Skeletal muscle cell (primary cell): ENCODE measurements around the gene ZNF143.
"Not testable (repeated sequence)": the region's sequence is repeated elsewhere in the genome, so short reads cannot be mapped to it uniquely, and the experiment has no call there.

ENCODE experiments used
- DNase-seq: peaks from one replicate; pipeline ENCODE4 v3.0.0-alpha.2; 2010; ENCODE audit warnings: low read depth
- H3K4me3 ChIP-seq: 2 replicates; pipeline ENCODE4 v1.5.1; 2011; ENCODE audit warnings: low read depth, mild to moderate bottlenecking, control low read depth, low read length, moderate library complexity

Gene ZNF143

GRCh38 chr11:9494316-9494715 is 33.5 kb downstream of the ZNF143 start:
- DNase-seq = no peak
- no peak overlapping the region for H3K4me3 ChIP-seq

GRCh38 chr11:9495803-9496514 is 35.1 kb downstream of the ZNF143 start:
- no peak for DNase-seq
- no peak overlapping the region for H3K4me3 ChIP-seq

GRCh38 chr11:9498457-9499078 is 37.8 kb downstream of the ZNF143 start:
- no peak for DNase-seq
- no peak overlapping the region for H3K4me3 ChIP-seq

- DNase-seq = no peak
- H3K4me3 ChIP-seq = no peak overlapping the region
Observed at GRCh38 chr11:9506489-9507276, 45.9 kb downstream of the ZNF143 start.

- H3K4me3 ChIP-seq = no peak overlapping the region
- no peak for DNase-seq
Observed at GRCh38 chr11:9507277-9507580, 46.4 kb downstream of the ZNF143 start.

GRCh38 chr11:9509041-9509440 is 48.2 kb downstream of the ZNF143 start:
- H3K4me3 ChIP-seq = no peak overlapping the region
- DNase-seq = no peak

GRCh38 chr11:9512370-9513019 is 51.7 kb downstream of the ZNF143 start:
- no peak for DNase-seq

GRCh38 chr11:9514576-9514975 is 53.8 kb downstream of the ZNF143 start:
- DNase-seq, H3K4me3 ChIP-seq: not testable (repeated sequence)

More at GRCh38 chr11:9512370-9513019, 51.7 kb downstream of the ZNF143 start:
- H3K4me3 ChIP-seq = no peak overlapping the region

GRCh38 chr11:9516113-9516512 is 55.3 kb downstream of the ZNF143 start:
- no peak for DNase-seq
- no peak overlapping the region for H3K4me3 ChIP-seq

- DNase-seq = no peak
Observed at GRCh38 chr11:9518835-9519410, 58.1 kb downstream of the ZNF143 start.

GRCh38 chr11:9524001-9524400 is 63.2 kb downstream of the ZNF143 start:
- no peak overlapping the region for H3K4me3 ChIP-seq
- no peak for DNase-seq

More at GRCh38 chr11:9518835-9519410, 58.1 kb downstream of the ZNF143 start:
- H3K4me3 ChIP-seq = no peak overlapping the region

- DNase-seq = peak; percentile 21
- H3K4me3 ChIP-seq = no peak overlapping the region
Observed at GRCh38 chr11:9525116-9525515, 64.3 kb downstream of the ZNF143 start.

GRCh38 chr11:9527481-9528135 is 66.8 kb downstream of the ZNF143 start:
- DNase-seq = peak; percentile 78
- H3K4me3 ChIP-seq = no peak overlapping the region

GRCh38 chr11:9528136-9528501 is 67.3 kb downstream of the ZNF143 start:
- DNase-seq = no peak
- H3K4me3 ChIP-seq = no peak overlapping the region

GRCh38 chr11:9528573-9529333 is 67.9 kb downstream of the ZNF143 start:
- DNase-seq = no peak
- H3K4me3 ChIP-seq = no peak overlapping the region

GRCh38 chr11:9529334-9529650 is 68.5 kb downstream of the ZNF143 start:
- no peak for DNase-seq

GRCh38 chr11:9530020-9530621 is 69.3 kb downstream of the ZNF143 start:
- no peak overlapping the region for H3K4me3 ChIP-seq
- DNase-seq = no peak

More at GRCh38 chr11:9529334-9529650, 68.5 kb downstream of the ZNF143 start:
- no peak overlapping the region for H3K4me3 ChIP-seq

GRCh38 chr11:9530901-9531625 is 70.3 kb downstream of the ZNF143 start:
- DNase-seq = no peak
- no peak overlapping the region for H3K4me3 ChIP-seq
